ENCODE data around the gene STARD5. TPM values are rescaled to one million over a fixed set of nuclear protein-coding genes. Genes with fewer than 3 reads are reported as not detected.

The STARD5 gene
- total and polyA plus RNA-seq, 8 donors: 3.8 to 6.6 (median 5.2) TPM

GRCh38 chr15:81284256-81285031 lies 39.5 kb downstream of the STARD5 start:
- no peak for TF ChIP-seq CTCF (IDR thresholded peaks at IDR 0.05)
- peak; percentile 51 for ATAC-seq

GRCh38 chr15:81282911-81283310 lies 41.0 kb downstream of the STARD5 start:
- ATAC-seq (no peak), DNase-seq (no peak)
- Histone ChIP-seq H3K9me3 (no peaks in the 10 kb centered on the region), H3K27ac (no peak overlapping the region), H3K27me3 (no peaks in the 10 kb centered on the region), H3K4me1 (peaks cover 0 to 14% of the 10 kb centered on the region in 2 donors), H3K4me3 (no peak overlapping the region), H3K36me3 (peaks cover 0 to 3% of the 10 kb centered on the region in 2 donors)
- no peak for TF ChIP-seq CTCF (IDR thresholded peaks at IDR 0.05)
- intact Hi-C loops (cut with DNase I): no loop called here

More at GRCh38 chr15:81284256-81285031, 39.5 kb downstream of the STARD5 start:
- H3K9me3 ChIP-seq: no peaks in the 10 kb centered on the region
- H3K27ac ChIP-seq: no peak overlapping the region
- peaks cover 0 to 3% of the 10 kb centered on the region in 2 donors for H3K36me3 ChIP-seq
- H3K27me3 ChIP-seq: no peaks in the 10 kb centered on the region
- peaks cover 0 to 14% of the 10 kb centered on the region in 2 donors for H3K4me1 ChIP-seq
- intact Hi-C loops (cut with DNase I): no loop called here
- no peak overlapping the region for H3K4me3 ChIP-seq
- DNase-seq: no peak

GRCh38 chr15:81282606-81282895 lies 41.4 kb downstream of the STARD5 start:
- no peak for TF ChIP-seq CTCF (IDR thresholded peaks at IDR 0.05)
- Histone ChIP-seq H3K4me3 (no peak overlapping the region), H3K4me1 (peaks cover 0 to 14% of the 10 kb centered on the region in 2 donors), H3K36me3 (peaks cover 0 to 3% of the 10 kb centered on the region in 2 donors), H3K27me3 (no peaks in the 10 kb centered on the region), H3K9me3 (peaks cover 0 to under 1% of the 10 kb centered on the region in 2 donors), H3K27ac (no peak overlapping the region)
- intact Hi-C loops (cut with DNase I): no loop called here
- DNase-seq (no peak), ATAC-seq (no peak)

- no peak overlapping the region for H3K4me3 ChIP-seq
- peaks cover 0 to 6% of the 10 kb centered on the region in 2 donors for H3K9me3 ChIP-seq
- intact Hi-C loops (cut with DNase I): no loop called here
- DNase-seq (no peak), ATAC-seq (no peak)
- H3K36me3 ChIP-seq: peaks cover 0 to 3% of the 10 kb centered on the region in 2 donors
- H3K27ac ChIP-seq: no peak overlapping the region
- TF ChIP-seq CTCF (IDR thresholded peaks at IDR 0.05): no peak
- peaks cover 0 to 13% of the 10 kb centered on the region in 2 donors for H3K4me1 ChIP-seq
- H3K27me3 ChIP-seq: no peaks in the 10 kb centered on the region
These were observed 42.0 kb downstream of the STARD5 start for GRCh38 chr15:81281766-81282605.

- DNase-seq: no peak
- no peak for TF ChIP-seq CTCF (IDR thresholded peaks at IDR 0.05)
- intact Hi-C loops (cut with DNase I): no loop called here
These were observed 42.5 kb downstream of the STARD5 start for GRCh38 chr15:81281456-81281735.

More at GRCh38 chr15:81281456-81281735, 42.5 kb downstream of the STARD5 start:
- Histone ChIP-seq H3K27me3 (no peaks in the 10 kb centered on the region), H3K4me1 (peaks cover 0 to 7% of the 10 kb centered on the region in 2 donors), H3K4me3 (no peak overlapping the region), H3K27ac (no peak overlapping the region), H3K36me3 (peaks cover 0 to 3% of the 10 kb centered on the region in 2 donors), H3K9me3 (peaks cover 0 to 8% of the 10 kb centered on the region in 2 donors)
- no peak for ATAC-seq
